Ovary (tissue), 9 donors: ENCODE data around the gene PAQR5. TPM values are rescaled to one million over a fixed set of nuclear protein-coding genes. Genes with fewer than 3 reads are reported as not detected.
"Not testable (repeated sequence)": the region's sequence is repeated elsewhere in the genome, so short reads cannot be mapped to it uniquely, and the experiment has no call there.

Experiments
- DNase-seq, 5 donors: peaks; one replicate each; pipeline ENCODE4 v3.0.0-alpha.2; 2019 to 2020
- H3K27ac ChIP-seq, 2 donors: fragments of 200-600 bp; one replicate each; pipeline versions ENCODE4 v1.5.1 to v1.8.0; 2019 to 2022
- H3K27me3 ChIP-seq: fragments of 200-600 bp; one replicate; pipeline ENCODE4 v1.8.0; 2022
- H3K36me3 ChIP-seq: fragments of 200-600 bp; sonication (generic); one replicate; pipeline ENCODE4 v1.5.1; 2019
- H3K4me1 ChIP-seq: one replicate; pipeline ENCODE4 v1.8.1; 2013; ENCODE audit warnings: mild to moderate bottlenecking, moderate library complexity; ENCODE audit not compliant: insufficient read depth
- H3K4me3 ChIP-seq: fragments of 200-600 bp; sonication (generic); one replicate; pipeline ENCODE4 v1.5.1; 2017
- H3K9me3 ChIP-seq, 2 donors: fragments of 200-600 bp in 1 of 2; sonication (generic) in 1 of 2; one replicate each; pipeline versions ENCODE4 v1.5.1 to v1.8.1; 2013 to 2019; ENCODE audit warnings: mild to moderate bottlenecking in 1 of 2, moderate library complexity in 1 of 2
- CTCF ChIP-seq, 3 donors: fragments of 450-650 bp in 2 of 3; fragments of 200-600 bp in 1 of 3; IDR thresholded peaks; one replicate each; pipeline versions ENCODE4 v1.5.1 to v1.8.0; 2016 to 2022; ENCODE audit warnings: antibody characterized with exemption in 3 of 3, mild to moderate bottlenecking in 1 of 3
- EP300 ChIP-seq: sonication (generic); formaldehyde crosslinking; IDR thresholded peaks from one replicate; pipeline ENCODE4 v1.6.1; 2017; ENCODE audit warnings: antibody characterized with exemption
- POLR2A ChIP-seq: fragments of 450-650 bp; IDR thresholded peaks from one replicate; pipeline ENCODE4 v1.6.1; 2017; ENCODE audit warnings: antibody characterized with exemption, mild to moderate bottlenecking, moderate library complexity
- WGBS, 3 donors: extraction: QIAGEN DNeasy Blood & Tissue Kit in 1 of 3; methylation state at CpG; one replicate each; pipeline versions ENCODE4 v1.1.5 to v1.1.7; 2013 to 2017; 5-methylcytosine and 5-hydroxymethylcytosine counted together
- intact Hi-C, 4 donors: fragments of 100-400 bp; cut with DNase I; formaldehyde crosslinking; loops; one replicate each; pipeline versions ENCODE4 v1.11.0 to v1.15.1; 2022 to 2023
- polyA plus RNA-seq, 2 donors: library from polyadenylated mRNA; stranded (reverse); fragments of 200-250 nt in 1 of 2; fragments of 350-450 nt in 1 of 2; fragmentation: Illumina TruSeq in 1 of 2; extraction: RNeasy Lipid Tissue Mini Kit (QIAGEN cat#74804) in 1 of 2; gene quantifications; one replicate each; pipeline ENCODE4 v1.2.3, GENCODE V29; 2013 to 2014
- total RNA-seq, 7 donors: library from RNA; depleted of rRNA in 2 of 7; stranded (reverse); fragments of >200 nt in 2 of 7; fragmentation: NEBNext Ultra II Directional in 3 of 7; extraction: Animal tissue kit (Norgen Biotek cat#: 25700) in 3 of 7; gene quantifications; one replicate each; pipeline versions ENCODE4 v1.1.0 to v1.2.4, GENCODE V29; 2016 to 2023
- donor health status: DM: no; HTN: no; CAD: no; lungs with moderate emphysema.
- donor health status: DM: no; HTN: no; CAD: no.
- donor health status: Bipolar disorder and iron deficiency.
- donor health status: DM: yes; HTN: yes; CAD: no.
- donor health status: DM: no; HTN: no; CAD: no.
- donor health status: DM: yes; HTN: yes; CAD: no.

Gene PAQR5
- total and polyA plus RNA-seq, 9 donors = 0.12 to 2.4 (median 0.66) TPM

GRCh38 chr15:69338535-69339213, 40.0 kb downstream of the PAQR5 start:
- Histone ChIP-seq H3K27ac (no peak overlapping the region), H3K4me3 (no peak overlapping the region), H3K9me3 (no peaks in the 10 kb centered on the region), H3K27me3 (no peaks in the 10 kb centered on the region), H3K36me3 (no peaks in the 10 kb centered on the region), H3K4me1 (no peaks in the 10 kb centered on the region)
- DNase-seq = no peak
- TF ChIP-seq EP300 = no peak
- TF ChIP-seq CTCF (IDR thresholded peaks at IDR 0.05) = no peak
- intact Hi-C loops = no loop called here
- 92 to 99% (median 92%) methylated on average over 8 of the region's 8 CpGs for WGBS, 3 donors

GRCh38 chr15:69339214-69339543, 40.5 kb downstream of the PAQR5 start:
- DNase-seq, H3K4me3 ChIP-seq, H3K27me3 ChIP-seq, H3K27ac ChIP-seq, H3K9me3 ChIP-seq, H3K36me3 ChIP-seq, intact Hi-C loops, H3K4me1 ChIP-seq: not testable (repeated sequence)
- WGBS, 3 donors = 92 to 95% (median 93%) methylated on average over 6 of the region's 6 CpGs

GRCh38 chr15:69340243-69340900, 41.7 kb downstream of the PAQR5 start:
- 74 to 83% (median 80%) methylated on average over 7 of the region's 7 CpGs for WGBS, 3 donors

GRCh38 chr15:69341356-69341755, 42.6 kb downstream of the PAQR5 start:
- no peak overlapping the region for H3K27ac ChIP-seq
- no peaks in the 10 kb centered on the region for H3K27me3 ChIP-seq
- no peaks in the 10 kb centered on the region for H3K36me3 ChIP-seq
- intact Hi-C loops = no loop called here
- no peak for TF ChIP-seq POLR2A
- TF ChIP-seq EP300 = no peak
- TF ChIP-seq CTCF (IDR thresholded peaks at IDR 0.05) = no peak
- H3K4me1 ChIP-seq = peaks cover 1% of the 10 kb centered on the region
- WGBS, 3 donors = 96 to 99% (median 98%) methylated on average over 3 of the region's 3 CpGs
- H3K4me3 ChIP-seq = no peak overlapping the region
- no peaks in the 10 kb centered on the region for H3K9me3 ChIP-seq
- no peak for DNase-seq

More at GRCh38 chr15:69340243-69340900, 41.7 kb downstream of the PAQR5 start:
- H3K4me3 ChIP-seq = no peak overlapping the region
- no peak for DNase-seq
- no peak overlapping the region for H3K27ac ChIP-seq
- intact Hi-C loops = no loop called here
- TF ChIP-seq EP300 (no peak), CTCF (IDR thresholded peaks at IDR 0.05) (no peak), POLR2A (no peak)
- no peaks in the 10 kb centered on the region for H3K36me3 ChIP-seq
- no peaks in the 10 kb centered on the region for H3K4me1 ChIP-seq
- no peaks in the 10 kb centered on the region for H3K27me3 ChIP-seq
- no peaks in the 10 kb centered on the region for H3K9me3 ChIP-seq

GRCh38 chr15:69342460-69343076, 43.9 kb downstream of the PAQR5 start:
- Histone ChIP-seq H3K4me1 (peaks cover 1% of the 10 kb centered on the region), H3K27me3 (no peaks in the 10 kb centered on the region), H3K9me3 (no peaks in the 10 kb centered on the region), H3K36me3 (no peaks in the 10 kb centered on the region), H3K27ac (no peak overlapping the region), H3K4me3 (no peak overlapping the region)
- no peak for DNase-seq
- TF ChIP-seq POLR2A (no peak), EP300 (no peak), CTCF (IDR thresholded peaks at IDR 0.05) (no peak)
- intact Hi-C loops = no loop called here
- WGBS, 3 donors = 74 to 75% (median 75%) methylated on average over 3 of the region's 3 CpGs
